GM18870 (cell line): ENCODE data around the gene LRMDA.

Experiments used
- ATAC-seq: cut with Tn5 transposase; IDR thresholded peaks from one replicate; pipeline ENCODE4 v1.9.1; 2021; ENCODE audit warnings: moderate library complexity; ENCODE audit not compliant: unreplicated experiment

The LRMDA gene

GRCh38 chr10:75959209-75959608, 527.8 kb downstream of the LRMDA start:
- no peak for ATAC-seq

GRCh38 chr10:75959912-75960311, 528.5 kb downstream of the LRMDA start:
- no peak for ATAC-seq

GRCh38 chr10:75962395-75963061, 531.1 kb downstream of the LRMDA start:
- no peak for ATAC-seq

GRCh38 chr10:75967491-75967890, 536.1 kb downstream of the LRMDA start:
- ATAC-seq = no peak

- ATAC-seq = no peak
Measured at GRCh38 chr10:75969031-75969430, 537.6 kb downstream of the LRMDA start.

GRCh38 chr10:75971402-75972211, 540.2 kb downstream of the LRMDA start:
- ATAC-seq = no peak

GRCh38 chr10:75972491-75973276, 541.3 kb downstream of the LRMDA start:
- no peak for ATAC-seq

GRCh38 chr10:75974080-75974479, 542.7 kb downstream of the LRMDA start:
- ATAC-seq = no peak

- no peak for ATAC-seq
Measured at GRCh38 chr10:75976681-75977080, 545.3 kb downstream of the LRMDA start.

- ATAC-seq = no peak
Measured at GRCh38 chr10:75977139-75977538, 545.7 kb downstream of the LRMDA start.

- no peak for ATAC-seq
Measured at GRCh38 chr10:75978213-75978612, 546.8 kb downstream of the LRMDA start.

GRCh38 chr10:75980419-75981002, 549.1 kb downstream of the LRMDA start:
- ATAC-seq = no peak

- ATAC-seq = no peak
Measured at GRCh38 chr10:75982611-75983369, 551.4 kb downstream of the LRMDA start.

- ATAC-seq = no peak
Measured at GRCh38 chr10:75984067-75984466, 552.6 kb downstream of the LRMDA start.

- ATAC-seq = no peak
Measured at GRCh38 chr10:75987616-75988015, 556.2 kb downstream of the LRMDA start.

GRCh38 chr10:75994357-75995040, 563.1 kb downstream of the LRMDA start:
- no peak for ATAC-seq

GRCh38 chr10:75995041-75995430, 563.6 kb downstream of the LRMDA start:
- no peak for ATAC-seq

GRCh38 chr10:75995720-75996119, 564.3 kb downstream of the LRMDA start:
- ATAC-seq = no peak

GRCh38 chr10:75999001-75999400, 567.6 kb downstream of the LRMDA start:
- no peak for ATAC-seq
